GM12874 (cell line): Measurements from ENCODE around the gene FRMD3.

Experiments used
- CTCF ChIP-seq: IDR thresholded peaks from 2 replicates; pipeline ENCODE4 v1.5.1; 2011; ENCODE audit warnings: low read depth, mild to moderate bottlenecking, control low read depth, low read length, moderate library complexity; ENCODE audit not compliant: insufficient read depth

Gene FRMD3

GRCh38 chr9:83447351-83447750 lies 90.8 kb downstream of the FRMD3 start:
- TF ChIP-seq CTCF: no peak

- TF ChIP-seq CTCF: no peak
Measured at GRCh38 chr9:83445703-83446265, 92.4 kb downstream of the FRMD3 start.

GRCh38 chr9:83444110-83444509 lies 94.1 kb downstream of the FRMD3 start:
- no peak for TF ChIP-seq CTCF

DNA sequence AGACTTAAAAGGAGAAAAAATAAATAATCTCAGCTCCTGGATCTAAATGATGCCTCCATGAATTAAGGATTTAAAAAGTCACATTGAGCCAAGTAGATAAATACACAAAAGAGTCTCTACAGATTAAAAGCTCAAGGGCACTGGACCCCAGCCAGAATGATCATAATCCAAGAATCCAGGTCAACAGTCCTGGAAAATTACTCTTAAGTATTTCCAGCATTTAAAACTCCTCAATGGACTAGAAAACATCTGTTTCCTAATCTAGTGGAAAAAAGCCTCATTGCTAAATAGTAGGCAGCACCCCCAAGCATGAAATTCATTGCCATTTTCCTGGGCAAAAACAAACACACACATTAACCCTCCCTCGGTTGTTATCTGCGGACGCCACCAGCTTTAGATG lies 96.8 kb downstream of the FRMD3 start:
- no peak for TF ChIP-seq CTCF

DNA sequence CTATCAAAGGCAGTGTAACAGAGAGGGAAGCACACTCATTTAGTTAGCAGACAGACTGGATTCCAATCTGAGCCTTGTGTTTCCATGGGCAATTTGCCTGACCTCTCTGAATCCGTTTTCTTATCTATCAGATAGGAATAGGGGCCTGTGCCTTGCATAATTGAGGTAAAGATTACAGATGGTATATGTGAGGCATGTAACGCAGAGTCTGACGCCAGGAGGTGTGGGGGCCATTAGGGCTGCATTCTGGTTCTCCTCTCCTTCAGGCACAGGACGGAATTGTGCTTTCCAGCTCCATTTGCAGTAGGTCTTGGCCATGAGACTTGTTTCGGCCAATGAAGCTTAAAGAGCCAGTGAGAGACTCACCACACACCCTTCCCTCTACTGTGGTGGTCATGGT lies 97.6 kb downstream of the FRMD3 start:
- TF ChIP-seq CTCF: no peak

DNA sequence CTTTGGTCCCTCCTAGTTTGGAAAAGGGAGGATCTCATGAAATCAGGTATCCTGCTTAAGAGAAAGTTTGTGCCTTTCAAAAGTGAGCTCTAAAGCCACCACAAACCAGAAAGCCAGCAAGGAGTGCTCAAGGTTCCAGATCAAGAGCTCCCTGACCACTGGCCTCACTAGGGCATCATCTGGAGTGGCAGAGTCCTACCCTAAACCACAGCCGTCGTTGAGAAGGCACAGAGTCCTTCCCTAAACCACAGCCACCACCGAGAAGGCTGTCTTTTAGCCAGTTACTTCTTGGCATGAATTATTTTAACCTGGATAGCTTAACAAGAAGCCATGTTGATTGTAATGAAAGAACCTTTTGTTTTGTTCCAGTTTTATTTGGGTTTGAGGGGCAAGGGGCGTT lies 102.9 kb downstream of the FRMD3 start:
- TF ChIP-seq CTCF: no peak

DNA sequence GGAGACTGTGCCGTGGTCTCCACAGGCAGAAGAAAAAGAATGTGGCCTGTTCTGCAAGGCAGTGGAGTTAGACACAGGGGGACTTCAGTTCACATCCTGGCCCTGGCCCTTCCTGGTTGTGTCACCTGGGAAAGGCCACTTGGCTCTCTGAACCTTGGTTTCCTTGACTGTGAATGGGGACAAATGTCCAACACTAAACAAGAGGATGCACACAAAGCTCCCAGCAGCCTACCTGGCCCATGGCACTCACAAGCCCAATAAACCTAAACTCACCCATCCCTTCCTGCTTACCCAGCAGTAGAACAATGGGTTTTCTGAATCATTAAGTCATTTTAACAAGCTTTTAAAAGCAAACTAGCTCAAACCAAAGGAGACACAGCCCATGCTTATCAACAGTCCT lies 103.9 kb downstream of the FRMD3 start:
- no peak for TF ChIP-seq CTCF
